HG03469 (cell line): ENCODE measurements around the gene RIN3.

Source experiments
- ATAC-seq: cut with Tn5 transposase; IDR thresholded peaks from one replicate; pipeline ENCODE4 v1.9.1; 2021; ENCODE audit warnings: mild to moderate bottlenecking, moderate library complexity, moderate number of reproducible peaks; ENCODE audit not compliant: unreplicated experiment

RIN3 gene, protein sequence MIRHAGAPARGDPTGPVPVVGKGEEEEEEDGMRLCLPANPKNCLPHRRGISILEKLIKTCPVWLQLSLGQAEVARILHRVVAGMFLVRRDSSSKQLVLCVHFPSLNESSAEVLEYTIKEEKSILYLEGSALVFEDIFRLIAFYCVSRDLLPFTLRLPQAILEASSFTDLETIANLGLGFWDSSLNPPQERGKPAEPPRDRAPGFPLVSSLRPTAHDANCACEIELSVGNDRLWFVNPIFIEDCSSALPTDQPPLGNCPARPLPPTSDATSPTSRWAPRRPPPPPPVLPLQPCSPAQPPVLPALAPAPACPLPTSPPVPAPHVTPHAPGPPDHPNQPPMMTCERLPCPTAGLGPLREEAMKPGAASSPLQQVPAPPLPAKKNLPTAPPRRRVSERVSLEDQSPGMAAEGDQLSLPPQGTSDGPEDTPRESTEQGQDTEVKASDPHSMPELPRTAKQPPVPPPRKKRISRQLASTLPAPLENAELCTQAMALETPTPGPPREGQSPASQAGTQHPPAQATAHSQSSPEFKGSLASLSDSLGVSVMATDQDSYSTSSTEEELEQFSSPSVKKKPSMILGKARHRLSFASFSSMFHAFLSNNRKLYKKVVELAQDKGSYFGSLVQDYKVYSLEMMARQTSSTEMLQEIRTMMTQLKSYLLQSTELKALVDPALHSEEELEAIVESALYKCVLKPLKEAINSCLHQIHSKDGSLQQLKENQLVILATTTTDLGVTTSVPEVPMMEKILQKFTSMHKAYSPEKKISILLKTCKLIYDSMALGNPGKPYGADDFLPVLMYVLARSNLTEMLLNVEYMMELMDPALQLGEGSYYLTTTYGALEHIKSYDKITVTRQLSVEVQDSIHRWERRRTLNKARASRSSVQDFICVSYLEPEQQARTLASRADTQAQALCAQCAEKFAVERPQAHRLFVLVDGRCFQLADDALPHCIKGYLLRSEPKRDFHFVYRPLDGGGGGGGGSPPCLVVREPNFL

DNA sequence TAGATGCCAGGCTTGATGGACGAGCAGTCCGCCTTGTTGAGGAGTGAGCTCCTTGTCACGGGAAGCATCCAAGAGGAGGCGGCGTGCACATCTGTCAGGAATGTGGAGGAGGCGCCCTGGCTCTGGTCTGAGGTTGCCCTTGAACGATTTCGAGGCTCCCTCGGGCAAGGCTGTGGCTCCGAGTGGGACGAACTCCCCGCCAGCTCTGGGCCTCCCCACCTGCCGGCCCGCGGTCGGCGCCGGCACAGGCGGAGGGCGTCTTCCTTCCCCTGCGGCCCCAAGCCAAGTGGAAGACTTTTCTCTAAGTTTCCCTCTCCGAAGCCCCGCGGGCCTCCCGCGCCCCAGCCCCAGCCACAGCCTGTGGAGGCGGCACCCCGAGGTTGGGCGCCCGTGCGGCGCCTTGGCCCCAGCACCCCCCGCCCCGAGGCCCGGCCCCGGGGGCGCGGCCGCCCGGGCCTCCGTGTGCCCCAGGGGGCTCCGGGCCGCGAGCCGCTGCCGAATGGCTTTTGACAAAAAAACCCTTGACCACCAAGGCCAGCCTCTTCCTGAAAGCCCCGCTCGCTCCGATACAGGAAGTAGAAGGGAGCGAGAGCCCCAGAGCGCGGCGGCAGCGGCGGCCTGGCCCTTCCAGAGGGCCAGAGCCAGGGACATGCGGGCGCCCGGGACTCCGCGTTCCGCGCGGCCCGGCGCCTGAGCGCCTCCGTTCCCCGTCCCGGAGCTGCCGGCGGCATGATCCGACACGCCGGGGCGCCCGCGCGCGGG, at the start of gene RIN3:
RIN3 (plus strand) TSS at position 578 of the 762 bp plus-strand sequence; CDS start at position 730, 152 bp downstream.
- ATAC-seq, result no peak

DNA sequence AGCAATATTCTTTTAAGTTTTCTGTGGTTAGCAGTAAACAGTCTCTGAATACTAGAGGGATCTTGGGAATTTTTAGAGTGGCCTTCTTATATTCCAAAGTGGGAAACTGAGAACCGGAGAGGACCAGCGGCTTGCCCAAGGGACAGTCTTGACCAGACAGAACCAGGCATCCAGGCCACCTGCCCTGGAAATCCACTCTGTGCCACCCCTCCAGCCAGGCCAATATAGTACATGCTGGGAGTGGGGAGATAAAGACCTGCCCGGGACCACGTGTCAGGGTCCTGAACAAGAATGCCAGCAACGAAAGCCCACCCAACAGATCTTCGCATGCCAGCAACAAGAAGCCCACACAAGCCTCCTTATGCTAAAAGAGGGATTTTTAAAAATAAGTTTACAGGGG, 49.4 kb upstream of the RIN3 start:
- ATAC-seq, result no peak

DNA sequence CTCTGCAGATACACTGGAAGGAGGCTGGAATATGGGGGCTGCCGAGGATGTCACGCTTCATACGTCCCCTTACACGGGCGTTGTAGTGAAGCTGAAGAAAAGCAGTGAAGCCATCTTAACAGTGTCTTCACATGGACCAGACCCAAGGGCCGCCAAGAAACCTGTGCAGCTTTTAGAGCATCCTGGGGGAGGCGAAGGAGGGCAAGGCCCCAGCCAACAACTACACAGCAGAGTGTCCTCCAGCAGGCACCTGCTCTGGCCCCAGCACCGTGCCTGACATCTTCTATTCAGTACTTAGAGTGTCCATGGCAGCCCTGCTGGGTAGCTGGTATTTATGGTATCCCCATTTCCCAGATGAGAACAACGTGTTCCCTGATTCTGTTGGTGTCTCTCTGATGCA, 48.9 kb upstream of the RIN3 start:
- no peak for ATAC-seq

DNA sequence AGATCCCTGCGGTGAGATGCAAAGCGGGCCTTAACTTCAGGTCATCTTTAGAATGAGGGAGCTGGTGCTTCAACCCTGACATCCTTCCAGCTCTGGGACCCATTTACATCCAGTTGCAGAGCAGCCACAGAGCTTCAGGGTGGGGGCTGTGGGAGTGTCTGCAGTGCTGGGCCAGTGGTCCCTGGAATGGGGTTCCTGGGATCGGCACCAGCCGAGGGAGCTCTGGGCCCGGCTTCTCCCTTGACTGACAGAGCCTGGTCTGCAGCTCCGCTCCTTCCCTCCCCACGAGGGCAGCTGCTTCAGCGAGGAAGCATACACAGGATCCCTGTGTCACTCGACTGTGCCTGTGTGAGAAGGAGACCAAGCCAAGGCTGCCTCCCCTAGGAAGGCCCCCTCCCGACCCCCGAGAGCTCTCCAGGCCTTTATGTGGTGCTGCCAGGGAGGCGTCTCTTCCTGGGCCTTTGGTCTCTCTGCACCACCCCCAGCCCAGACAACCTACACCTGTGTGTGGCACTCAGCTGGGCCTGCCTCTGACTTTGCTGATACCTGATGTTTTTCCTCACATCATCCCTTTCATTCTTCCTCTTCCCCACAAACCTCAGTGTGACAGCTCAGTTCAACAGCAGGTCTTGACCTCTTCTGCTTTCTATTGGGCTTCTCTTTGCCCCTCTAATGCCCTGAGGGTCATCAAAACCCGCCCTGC, 48.1 kb upstream of the RIN3 start:
- ATAC-seq, result no peak

DNA sequence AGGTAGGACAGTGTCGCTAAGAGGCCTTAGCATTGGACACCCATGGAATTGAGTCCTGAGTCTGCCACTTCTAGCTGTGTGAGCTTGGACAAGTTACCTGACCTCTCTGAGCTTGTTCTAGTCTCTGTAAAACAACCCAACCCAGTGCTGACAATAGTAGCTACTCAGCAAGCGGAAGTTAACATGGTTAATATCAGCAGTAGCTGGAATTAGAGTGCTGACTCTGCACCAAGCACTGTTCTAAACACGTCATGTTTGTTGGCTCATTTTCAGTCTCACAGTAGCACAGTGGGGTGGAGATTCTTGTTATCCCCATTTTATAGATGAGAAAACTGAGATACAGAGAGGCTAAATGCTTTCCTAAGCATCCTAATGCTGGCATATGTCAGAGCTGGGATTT, 47.5 kb upstream of the RIN3 start:
- ATAC-seq, result no peak

DNA sequence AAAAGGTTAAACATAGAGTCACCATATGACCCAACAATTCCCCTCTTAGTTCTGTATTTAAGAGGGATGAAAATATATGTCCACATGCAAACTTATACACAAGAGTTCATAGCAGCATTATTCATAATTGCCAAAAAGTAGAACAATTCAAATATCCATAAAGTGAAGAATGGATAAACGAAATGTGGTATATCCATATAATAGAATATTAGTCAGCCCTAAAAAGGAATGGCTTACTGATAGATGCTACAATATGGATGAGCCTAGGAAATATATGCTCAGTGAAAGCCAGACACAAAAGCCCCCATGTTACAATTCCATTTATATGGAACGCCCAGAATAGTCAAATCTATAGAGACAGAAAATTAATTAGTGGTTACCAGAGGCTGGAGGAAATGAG, 44.1 kb upstream of the RIN3 start:
- ATAC-seq, result no peak

DNA sequence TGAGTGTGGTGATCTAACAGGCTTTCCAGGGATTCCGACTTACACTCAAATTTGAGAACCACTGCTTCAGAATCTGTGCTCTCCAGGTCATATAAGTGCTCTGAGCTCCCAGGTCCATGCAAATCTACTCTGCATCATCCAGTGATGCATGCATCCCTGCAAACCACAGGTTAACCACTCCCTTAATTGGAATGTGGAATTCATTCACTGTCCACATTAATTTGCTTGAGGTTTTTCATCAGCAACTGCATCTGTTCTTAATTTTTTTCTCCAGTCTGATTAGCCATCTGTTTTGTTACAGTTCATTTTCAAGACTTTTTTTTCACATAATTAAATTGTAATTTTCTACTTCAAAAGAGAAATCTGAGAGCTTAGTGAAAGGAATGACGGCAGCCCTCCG, 43.4 kb upstream of the RIN3 start:
- no peak for ATAC-seq

DNA sequence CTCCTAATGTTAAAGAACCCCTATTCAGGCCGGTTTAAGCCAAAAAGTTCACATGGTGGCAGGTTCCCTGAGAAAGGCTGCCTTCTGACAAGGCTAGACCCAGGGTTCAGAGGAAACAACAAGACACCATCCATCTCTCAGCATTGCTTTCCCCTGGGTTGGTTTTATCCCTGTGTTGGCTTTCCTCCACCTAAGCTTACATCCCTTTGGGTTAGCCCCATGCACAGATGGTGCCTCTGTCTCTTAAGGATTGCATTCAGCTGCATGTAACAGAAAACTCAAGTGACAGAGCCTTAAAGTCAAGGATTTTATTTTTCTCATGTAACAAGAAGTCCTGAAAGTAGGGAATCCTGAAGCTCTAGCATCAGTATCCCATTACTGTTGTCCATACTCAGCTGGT, 42.8 kb upstream of the RIN3 start:
- ATAC-seq, result no peak

DNA sequence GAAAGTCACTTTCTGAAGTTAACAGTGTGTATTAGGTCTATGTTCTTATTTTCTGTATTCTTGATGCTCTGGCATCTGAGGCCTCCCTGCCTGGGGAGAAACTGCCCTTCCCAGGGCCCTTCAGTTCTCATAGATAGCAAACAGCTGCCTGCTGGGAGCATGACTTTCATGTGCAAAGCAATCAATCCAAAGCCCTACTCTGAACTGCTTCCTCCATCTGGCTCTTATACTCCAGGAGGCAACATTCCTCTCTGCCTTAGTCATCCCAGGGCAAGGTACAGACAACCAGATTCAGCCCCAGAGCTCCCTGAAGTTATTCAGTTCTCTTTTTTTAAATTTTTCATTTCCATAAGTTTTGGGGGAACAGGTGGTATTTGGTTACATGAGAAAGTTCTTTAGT, 41.7 kb upstream of the RIN3 start:
- no peak for ATAC-seq

DNA sequence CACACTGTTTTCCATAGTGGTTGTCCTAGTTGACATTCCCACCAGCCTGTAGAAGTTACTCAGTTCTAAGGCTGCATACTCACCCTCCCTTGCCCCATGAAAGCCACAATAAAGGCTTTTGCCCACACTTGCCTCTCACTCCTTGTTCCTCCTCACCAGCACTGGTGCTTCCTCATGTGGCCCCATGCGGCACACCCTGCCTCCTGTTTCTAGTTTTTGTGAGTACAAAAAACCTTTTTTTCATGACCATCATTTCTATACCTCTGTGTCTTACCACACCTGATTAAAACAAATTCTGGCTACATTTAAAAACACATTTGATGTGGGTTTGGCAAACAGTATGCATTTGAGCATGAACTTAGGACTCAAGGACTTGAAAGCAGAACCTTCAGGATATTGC, 40.7 kb upstream of the RIN3 start:
- no peak for ATAC-seq

DNA sequence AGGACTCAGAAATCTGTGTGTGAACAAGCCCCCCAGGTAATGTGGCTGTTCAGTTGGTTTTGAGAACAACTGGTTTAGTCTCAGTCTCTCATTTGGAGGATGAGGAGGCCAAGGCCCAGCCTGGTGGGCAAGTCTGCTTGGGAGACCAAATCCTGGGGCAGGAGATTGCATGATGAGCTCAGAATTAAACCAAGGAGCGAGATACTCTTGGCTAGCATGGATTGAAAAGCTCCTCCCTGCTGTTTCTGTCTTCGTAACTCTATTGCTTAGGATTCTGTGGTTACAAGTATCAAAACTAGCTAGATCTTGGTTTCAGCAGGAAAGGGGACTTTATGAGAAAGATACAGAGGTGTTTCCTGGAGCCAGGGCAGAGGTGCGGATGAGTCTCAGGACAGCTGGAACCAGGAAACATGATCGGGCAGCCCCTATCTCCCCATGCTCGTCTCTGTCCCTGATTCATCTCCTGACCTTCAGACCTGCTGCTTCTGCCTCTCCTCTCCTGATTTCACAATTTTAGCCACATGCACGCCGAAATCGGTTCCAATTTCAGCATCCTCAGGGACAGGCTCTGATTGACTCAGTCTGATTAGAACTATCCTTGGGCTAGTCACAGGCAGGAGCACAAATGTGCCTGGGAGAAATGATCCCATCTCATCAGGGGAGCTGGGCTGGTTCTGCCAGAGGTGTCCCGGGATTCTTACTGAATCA, 40.2 kb upstream of the RIN3 start:
- ATAC-seq, result no peak

DNA sequence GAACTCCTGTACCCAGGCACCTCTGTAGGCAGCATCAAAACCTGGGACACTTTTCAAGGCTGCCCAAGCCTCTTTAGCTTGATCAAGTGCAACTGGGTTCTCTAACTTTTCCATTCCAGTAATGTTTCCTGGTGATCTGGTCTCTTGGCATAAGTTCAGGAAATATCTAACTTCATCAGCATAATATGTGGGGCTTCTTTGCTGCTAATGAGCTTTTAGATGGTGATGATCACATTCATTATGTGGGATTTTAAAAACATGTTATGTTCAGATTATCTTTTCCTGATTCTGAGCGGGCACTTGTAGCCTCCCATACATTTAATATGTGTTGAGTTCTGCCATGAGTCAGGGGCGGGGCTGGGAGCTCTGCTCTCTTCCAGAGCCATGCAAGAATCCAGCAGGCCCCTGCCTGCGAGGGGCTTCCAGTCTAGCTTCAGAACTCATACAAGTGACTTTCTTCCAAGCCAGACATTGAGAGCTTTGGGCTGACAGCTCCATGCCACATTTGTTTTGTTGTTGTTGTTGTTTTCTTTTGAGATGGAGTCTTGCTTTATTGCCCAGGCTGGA, 39.5 kb upstream of the RIN3 start:
- ATAC-seq, result no peak

DNA sequence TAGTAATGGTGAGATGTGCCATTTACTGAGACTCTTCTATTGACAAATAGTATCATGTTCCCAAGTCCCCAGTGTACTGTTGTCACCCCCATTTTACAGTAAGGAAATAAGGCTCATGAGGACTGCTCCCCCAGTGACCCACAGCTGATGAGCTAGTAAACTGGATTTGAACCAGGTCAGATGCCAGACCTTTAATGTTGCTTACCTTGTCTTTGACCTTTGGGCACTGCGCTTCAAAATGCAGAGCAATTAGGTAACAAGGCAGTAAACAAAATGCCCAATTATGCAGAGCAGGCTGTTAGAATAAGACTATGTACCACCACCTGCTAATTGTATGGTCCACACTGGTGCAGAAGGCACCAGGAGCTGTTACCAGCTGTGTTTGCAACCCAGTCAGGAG, 38.5 kb upstream of the RIN3 start:
- ATAC-seq, result no peak

DNA sequence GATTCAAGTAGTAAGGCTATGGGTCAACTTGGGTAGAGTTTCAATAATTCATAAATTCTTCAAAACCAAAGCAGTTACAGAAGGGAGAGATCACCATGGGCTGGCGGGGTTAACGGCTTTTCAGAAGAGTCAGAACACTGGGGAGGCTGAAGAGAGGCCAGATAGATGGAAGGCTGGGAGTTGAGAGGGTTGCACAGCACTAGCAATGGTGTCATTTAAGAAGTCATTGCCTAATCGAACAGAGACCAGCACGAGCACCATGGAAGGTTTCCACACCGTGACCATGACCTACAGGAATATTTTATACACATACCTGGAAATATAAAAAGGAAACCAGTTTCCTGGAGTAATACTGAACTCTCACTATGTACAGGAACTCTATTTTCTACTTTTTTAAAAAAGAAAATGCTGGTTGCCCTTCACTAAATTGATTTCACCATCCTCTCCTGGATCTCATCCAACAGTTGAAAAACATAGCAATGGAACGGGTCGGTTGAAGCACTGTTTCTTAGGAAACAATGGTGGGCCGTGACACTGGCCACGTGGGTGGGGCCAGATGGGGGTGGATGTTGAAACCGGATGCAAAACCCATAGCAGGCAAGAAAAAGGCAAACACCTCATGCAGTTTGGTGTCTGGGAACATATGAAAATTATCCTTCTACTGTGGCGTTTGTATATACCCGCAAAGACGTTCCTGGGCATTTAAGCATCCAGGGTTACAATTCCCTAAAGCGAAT, 38.0 kb upstream of the RIN3 start:
- no peak for ATAC-seq

DNA sequence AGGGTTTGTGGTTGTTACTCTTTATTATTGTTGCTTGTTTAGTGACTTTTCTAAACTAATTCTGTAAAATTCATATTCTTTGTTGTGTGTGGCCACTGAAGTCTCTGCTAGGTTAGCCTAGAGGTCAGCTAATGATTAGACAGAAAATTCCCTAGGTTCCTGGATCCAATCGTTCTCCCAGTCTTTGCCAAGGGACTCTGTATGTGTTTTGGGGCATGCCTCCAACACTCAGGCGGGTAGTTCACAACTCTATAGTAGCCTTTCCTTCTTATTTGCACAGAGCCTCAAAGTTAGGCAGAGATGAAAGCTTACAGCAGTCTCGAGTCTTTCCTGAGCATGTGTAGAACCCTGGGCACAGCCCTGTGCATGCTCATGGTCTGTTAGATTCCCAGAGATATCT, 32.7 kb upstream of the RIN3 start:
- no peak for ATAC-seq

DNA sequence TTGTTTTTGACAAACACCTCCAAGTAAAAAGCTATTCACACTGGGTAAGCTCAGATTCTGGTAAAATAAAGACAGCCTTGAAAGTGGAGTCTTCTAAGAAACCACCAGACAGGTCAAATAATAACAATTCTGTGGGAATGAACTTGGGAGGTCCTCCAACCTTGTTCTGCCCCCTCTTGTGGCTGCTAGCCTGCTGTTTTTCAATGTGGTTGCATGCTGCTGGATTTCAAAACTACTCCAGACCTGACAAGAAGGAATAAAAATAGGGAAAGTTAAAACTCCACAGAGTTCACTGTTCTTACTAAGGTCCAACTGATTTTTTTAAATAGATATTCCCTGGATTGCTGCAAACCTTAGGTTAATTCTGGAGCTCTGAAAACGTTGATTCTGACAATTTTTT, 32.2 kb upstream of the RIN3 start:
- no peak for ATAC-seq

DNA sequence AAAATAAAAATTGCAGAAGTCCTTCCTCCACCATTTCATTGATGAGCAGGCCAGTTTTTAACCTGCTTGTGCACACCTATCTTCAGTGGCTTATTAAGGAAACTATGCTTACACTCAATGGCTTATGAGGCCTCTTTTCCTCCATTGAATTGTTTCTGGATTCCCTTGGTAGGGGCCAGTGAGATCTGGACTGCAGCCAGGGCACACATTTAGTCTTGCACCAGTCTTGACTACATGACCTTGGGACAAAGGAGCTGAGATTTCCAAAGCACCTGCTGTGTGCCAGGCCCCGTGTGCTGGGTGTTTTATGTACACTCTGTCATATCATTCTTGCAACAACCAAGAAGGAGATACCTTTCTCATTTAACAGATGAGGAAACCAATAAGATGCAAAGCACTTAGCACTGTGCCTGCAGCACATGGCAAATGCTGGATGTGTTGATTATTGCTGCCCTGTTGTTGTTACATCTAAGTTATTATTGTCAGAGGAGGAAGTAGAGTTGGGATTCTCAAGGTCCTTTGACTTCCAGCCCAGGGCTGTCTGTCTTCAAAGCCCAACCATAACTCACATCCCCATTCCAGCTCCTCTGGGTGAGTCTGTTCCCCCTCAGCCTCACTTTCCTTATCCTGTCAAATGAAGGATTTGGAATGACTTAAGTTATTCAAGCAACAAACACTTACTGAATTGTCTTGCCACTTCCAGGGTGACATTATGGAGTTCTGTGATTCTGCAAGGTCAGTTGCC, 31.6 kb upstream of the RIN3 start:
- ATAC-seq, result no peak

DNA sequence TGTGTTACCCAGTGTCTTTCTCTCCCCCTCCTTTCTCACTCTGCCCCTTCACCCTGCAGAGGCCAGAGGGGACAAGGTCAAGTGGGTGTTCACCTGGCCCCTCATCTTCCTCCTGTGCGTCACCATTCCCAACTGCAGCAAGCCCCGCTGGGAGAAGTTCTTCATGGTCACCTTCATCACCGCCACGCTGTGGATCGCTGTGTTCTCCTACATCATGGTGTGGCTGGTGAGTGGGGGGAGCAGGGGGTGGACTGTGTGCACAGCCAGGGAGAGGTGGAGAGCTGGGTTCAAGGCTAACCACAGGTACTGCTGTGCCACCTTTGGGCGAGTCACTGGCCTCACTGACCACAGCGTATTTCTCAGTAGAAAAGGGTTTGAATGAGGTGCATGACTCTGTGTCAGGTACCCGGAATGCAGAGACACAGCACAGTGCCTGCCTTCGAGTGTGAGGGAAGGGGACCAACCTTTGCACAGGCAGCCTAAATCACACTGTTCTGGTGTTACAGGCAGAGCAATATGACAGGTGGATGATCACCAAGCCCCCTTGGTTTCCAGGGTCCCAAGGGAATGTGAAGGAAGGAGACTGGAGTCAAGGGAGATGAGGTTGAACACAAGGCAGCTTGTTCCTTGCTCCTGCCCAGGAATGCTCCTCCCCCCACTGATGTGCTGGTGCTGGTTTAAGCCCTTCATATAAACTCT, 30.8 kb upstream of the RIN3 start:
- no peak for ATAC-seq
